ENCODE measurements around the gene CBARP.

The CBARP gene

GRCh38 chr19:1275260-1275975 lies 37.6 kb upstream of the CBARP start, which contains the start of gene FAM174C:
Gene FAM174C, plus strand, starts transcription at chr19:1275530. Its CDS starts 20 bp downstream, at chr19:1275550.
- ATAC-seq, result peak; percentile 87
- peak; percentile 97 for DNase-seq

GRCh38 chr19:1274852-1275259 lies 37.1 kb upstream of the CBARP start:
- peak; percentile 24 for DNase-seq
- no peak for ATAC-seq

GRCh38 chr19:1274081-1274851 lies 36.5 kb upstream of the CBARP start:
- peak; percentile 21 for DNase-seq
- no peak for ATAC-seq

- DNase-seq (peak; percentile 17), ATAC-seq (no peak)
These were observed 35.6 kb upstream of the CBARP start for GRCh38 chr19:1273263-1274041.

GRCh38 chr19:1272423-1273262 lies 34.8 kb upstream of the CBARP start:
- DNase-seq, result no peak
- no peak for ATAC-seq

- ATAC-seq (no peak), DNase-seq (peak; percentile 12)
These were observed 34.0 kb upstream of the CBARP start for GRCh38 chr19:1271528-1272422.

GRCh38 chr19:1270854-1271527 lies 33.2 kb upstream of the CBARP start:
- DNase-seq (peak; percentile 27), ATAC-seq (no peak)

GRCh38 chr19:1270213-1270853 lies 32.5 kb upstream of the CBARP start:
- DNase-seq, result peak; percentile 39
- ATAC-seq, result no peak

GRCh38 chr19:1269478-1270212 lies 31.8 kb upstream of the CBARP start:
- ATAC-seq, result peak; percentile 11
- peak; percentile 90 for DNase-seq

- DNase-seq, result peak; percentile 100
These were observed 31.3 kb upstream of the CBARP start, which contains the start of gene CIRBP for GRCh38 chr19:1269065-1269477. Gene CIRBP, plus strand, starts transcription at chr19:1269332. Its CDS starts 1,602 bp downstream, at chr19:1270934.

GRCh38 chr19:1268226-1269064 lies 30.6 kb upstream of the CBARP start:
- DNase-seq (no peak), ATAC-seq (no peak)

More at GRCh38 chr19:1269065-1269477, 31.3 kb upstream of the CBARP start, which contains the start of gene CIRBP:
- ATAC-seq, result peak; percentile 79

- no peak for ATAC-seq
These were observed 29.8 kb upstream of the CBARP start for GRCh38 chr19:1267477-1268225.

GRCh38 chr19:1266916-1267476 lies 29.2 kb upstream of the CBARP start:
- DNase-seq (peak; percentile 84), ATAC-seq (no peak)

More at GRCh38 chr19:1267477-1268225, 29.8 kb upstream of the CBARP start:
- DNase-seq, result no peak

- ATAC-seq, result peak; percentile 34
- DNase-seq, result peak; percentile 93
These were observed 28.5 kb upstream of the CBARP start for GRCh38 chr19:1266129-1266915.

- DNase-seq (peak; percentile 65), ATAC-seq (peak; percentile 7)
These were observed 27.9 kb upstream of the CBARP start for GRCh38 chr19:1265615-1266128.

Measured in stimulated activated naive CD8-positive, alpha-beta T cell treated with anti-CD3 and anti-CD28 coated beads, Interleukin-15, Interleukin-2, amounts not matched to agents 100 U/mL and 50 U/mL, for 24 hours (primary cell).